ENCODE measurements around the gene AFF1. TPM values are rescaled to one million over a fixed set of nuclear protein-coding genes. Genes with fewer than 3 reads are reported as not detected.

The AFF1 gene
- total RNA-seq, 3 donors from 2014 or later = 67.2 to 80.5 (median 70.5) TPM

GRCh38 chr4:87116231-87116630 is 181.4 kb downstream of the AFF1 start:
- no peak for DNase-seq (ENCODE audit: low spot score in 2 of 2)
- Histone ChIP-seq H3K4me1 (peaks cover 0 to under 1% of the 10 kb centered on the region in 2 donors), H3K27me3 (no peaks in the 10 kb centered on the region), H3K4me3 (no peak overlapping the region), H3K9me3 (no peaks in the 10 kb centered on the region), H3K36me3 (peaks cover 17% of the 10 kb centered on the region), H3K27ac (no peak overlapping the region)
- intact Hi-C loops (cut with DNase I; ENCODE audit: low total_unique reads) = no loop called here
- TF ChIP-seq POLR2AphosphoS5 (IDR thresholded peaks at IDR 0.05) (no peak), CTCF (IDR thresholded peaks at IDR 0.05) (no peak), POLR2A (IDR thresholded peaks at IDR 0.05) (no peak)

- TF ChIP-seq CTCF (IDR thresholded peaks at IDR 0.05) (no peak), POLR2AphosphoS5 (IDR thresholded peaks at IDR 0.05) (no peak), POLR2A (IDR thresholded peaks at IDR 0.05) (no peak)
- intact Hi-C loops (cut with DNase I; ENCODE audit: low total_unique reads) = no loop called here
- Histone ChIP-seq H3K36me3 (peaks cover 17% of the 10 kb centered on the region), H3K4me3 (no peak overlapping the region), H3K27ac (peak overlapping the region in 1 of 2 donors; percentile 29), H3K9me3 (no peaks in the 10 kb centered on the region), H3K4me1 (peaks cover 0 to 7% of the 10 kb centered on the region in 2 donors), H3K27me3 (no peaks in the 10 kb centered on the region)
- DNase-seq (ENCODE audit: low spot score in 2 of 2) = no peak
Observed at GRCh38 chr4:87117051-87117731, 182.4 kb downstream of the AFF1 start.

GRCh38 chr4:87117732-87118075 is 182.9 kb downstream of the AFF1 start:
- peak overlapping the region in 1 of 2 donors; percentile 46 for H3K27ac ChIP-seq

GRCh38 chr4:87118421-87118820 is 183.6 kb downstream of the AFF1 start:
- Histone ChIP-seq H3K4me3 (no peak overlapping the region), H3K4me1 (peaks cover 0 to 7% of the 10 kb centered on the region in 2 donors), H3K36me3 (peaks cover 17% of the 10 kb centered on the region), H3K27ac (peak overlapping the region; percentile 9 to 76), H3K9me3 (no peaks in the 10 kb centered on the region), H3K27me3 (no peaks in the 10 kb centered on the region)
- TF ChIP-seq POLR2A (IDR thresholded peaks at IDR 0.05) (no peak), POLR2AphosphoS5 (IDR thresholded peaks at IDR 0.05) (no peak), CTCF (IDR thresholded peaks at IDR 0.05) (no peak)
- DNase-seq (ENCODE audit: low spot score in 2 of 2) = no peak
- intact Hi-C loops (cut with DNase I; ENCODE audit: low total_unique reads) = no loop called here

More at GRCh38 chr4:87117732-87118075, 182.9 kb downstream of the AFF1 start:
- Histone ChIP-seq H3K9me3 (no peaks in the 10 kb centered on the region), H3K27me3 (no peaks in the 10 kb centered on the region), H3K4me3 (no peak overlapping the region), H3K36me3 (peaks cover 17% of the 10 kb centered on the region), H3K4me1 (peaks cover 0 to 7% of the 10 kb centered on the region in 2 donors)
- no peak for DNase-seq (ENCODE audit: low spot score in 2 of 2)
- intact Hi-C loops (cut with DNase I; ENCODE audit: low total_unique reads) = no loop called here
- TF ChIP-seq POLR2AphosphoS5 (IDR thresholded peaks at IDR 0.05) (no peak), CTCF (IDR thresholded peaks at IDR 0.05) (no peak), POLR2A (IDR thresholded peaks at IDR 0.05) (no peak)

- Histone ChIP-seq H3K4me1 (peaks cover 0 to 7% of the 10 kb centered on the region in 2 donors), H3K4me3 (no peak overlapping the region), H3K9me3 (no peaks in the 10 kb centered on the region), H3K36me3 (peaks cover 17% of the 10 kb centered on the region), H3K27ac (peak overlapping the region; percentile 9 to 76), H3K27me3 (no peaks in the 10 kb centered on the region)
- intact Hi-C loops (cut with DNase I; ENCODE audit: low total_unique reads) = no loop called here
- TF ChIP-seq CTCF (IDR thresholded peaks at IDR 0.05) = no peak
- TF ChIP-seq POLR2A (IDR thresholded peaks at IDR 0.05) = no peak
- TF ChIP-seq POLR2AphosphoS5 (IDR thresholded peaks at IDR 0.05) = no peak
- DNase-seq (ENCODE audit: low spot score in 2 of 2) = no peak
Observed at GRCh38 chr4:87118826-87119225, 184.0 kb downstream of the AFF1 start.
